WTC11 (cell line): ENCODE data around the gene ADAP1. TPM values are rescaled to one million over a fixed set of nuclear protein-coding genes. Genes with fewer than 3 reads are reported as not detected.

Experiments
- ATAC-seq: fragments of 200-7000 bp; cut with Tn5 transposase; 2 replicates; pipeline ENCODE4 v1.10.0; 2021; ENCODE audit warnings: mild to moderate bottlenecking, moderate library complexity
- CTCF ChIA-PET: fragments of 300-600 bp; sonication (Branson Sonifier 250); formaldehyde crosslinking; loops from one replicate; lab custom pipeline; 2021; ENCODE audit warnings: antibody characterized with exemption; lab: Charles Lee
- POLR2A ChIA-PET: fragments of 350-600 bp; sonication (Branson Sonifier 250); formaldehyde crosslinking; loops from one replicate; lab custom pipeline; 2021; ENCODE audit warnings: antibody characterized with exemption; lab: Charles Lee
- DNase-seq: peaks from one replicate; pipeline ENCODE4 v3.0.0; 2021; ENCODE audit warnings: low spot score
- H3K27ac Mint-ChIP-seq: 2 replicates; pipeline ENCODE4 v1.8.0; 2021; ENCODE audit warnings: mixed read lengths
- H3K27me3 Mint-ChIP-seq: 2 replicates; pipeline ENCODE4 v1.8.0; 2021; ENCODE audit warnings: low read depth, mild to moderate bottlenecking, moderate library complexity, mixed read lengths
- H3K36me3 Mint-ChIP-seq: 2 replicates; pipeline ENCODE4 v1.8.0; 2021; ENCODE audit warnings: mixed read lengths
- H3K4me1 Mint-ChIP-seq: 2 replicates; pipeline ENCODE4 v1.8.0; 2022; ENCODE audit warnings: mixed read lengths
- H3K4me3 Mint-ChIP-seq: 2 replicates; pipeline ENCODE4 v1.8.0; 2021; ENCODE audit warnings: mild to moderate bottlenecking, moderate library complexity, mixed read lengths
- H3K9me3 Mint-ChIP-seq: 2 replicates; pipeline ENCODE4 v1.8.0; 2021; ENCODE audit warnings: mixed read lengths
- AFF4 ChIP-seq: sonication (generic); formaldehyde crosslinking; IDR thresholded peaks from 2 replicates; pipeline ENCODE4 v1.8.1; 2023; ENCODE audit warnings: mild to moderate bottlenecking, missing genetic modification reagents, borderline replicate concordance
- ERG ChIP-seq: fragments of 250-450 bp; sonication (Bioruptor Pico); IDR thresholded peaks from 2 replicates; pipeline ENCODE4 v1.8.0; 2021; ENCODE audit warnings: mild to moderate bottlenecking
- ESRRA ChIP-seq: sonication (generic); formaldehyde crosslinking; IDR thresholded peaks from 2 replicates; pipeline ENCODE4 v1.8.1; 2022; ENCODE audit warnings: mild to moderate bottlenecking, missing genetic modification reagents, borderline replicate concordance
- FOXK1 ChIP-seq: sonication (generic); formaldehyde crosslinking; IDR thresholded peaks from 2 replicates; pipeline ENCODE4 v1.8.0; 2022; ENCODE audit warnings: mild to moderate bottlenecking, moderate library complexity, missing genetic modification reagents
- GABPB1 ChIP-seq: sonication (generic); formaldehyde crosslinking; IDR thresholded peaks from 2 replicates; pipeline ENCODE4 v1.8.1; 2023; ENCODE audit warnings: mild to moderate bottlenecking, missing genetic modification reagents
- IRF1 ChIP-seq: sonication (generic); formaldehyde crosslinking; IDR thresholded peaks from 2 replicates; pipeline ENCODE4 v1.8.0; 2023; ENCODE audit warnings: missing genetic modification reagents
- JAZF1 ChIP-seq: fragments of 250-450 bp; sonication (Bioruptor Pico); IDR thresholded peaks from 2 replicates; pipeline ENCODE4 v1.9.0; 2021; ENCODE audit warnings: moderate library complexity, mild to moderate bottlenecking, inconsistent platforms
- OVOL2 ChIP-seq: fragments of 250-450 bp; sonication (Bioruptor Pico); IDR thresholded peaks from 2 replicates; pipeline ENCODE4 v1.9.0; 2021; ENCODE audit warnings: mild to moderate bottlenecking, borderline replicate concordance
- PRDM15 ChIP-seq: sonication (generic); formaldehyde crosslinking; IDR thresholded peaks from 2 replicates; pipeline ENCODE4 v1.8.0; 2022; ENCODE audit warnings: missing genetic modification reagents
- RELA ChIP-seq: sonication (generic); formaldehyde crosslinking; IDR thresholded peaks from 2 replicates; pipeline ENCODE4 v1.8.1; 2022; ENCODE audit warnings: missing genetic modification reagents, mild to moderate bottlenecking, borderline replicate concordance
- SMAD3 ChIP-seq: sonication (generic); formaldehyde crosslinking; IDR thresholded peaks from 2 replicates; pipeline ENCODE4 v1.8.0; 2022; ENCODE audit warnings: missing genetic modification reagents, mild to moderate bottlenecking, borderline replicate concordance
- SP1 ChIP-seq: sonication (generic); formaldehyde crosslinking; conservative IDR thresholded peaks from 2 replicates; pipeline ENCODE4 v1.8.1; 2022; ENCODE audit warnings: missing genetic modification reagents
- TEAD1 ChIP-seq: sonication (generic); formaldehyde crosslinking; IDR thresholded peaks from 2 replicates; pipeline ENCODE4 v1.8.0; 2022; ENCODE audit warnings: mild to moderate bottlenecking, missing genetic modification reagents
- TEAD4 ChIP-seq: sonication (generic); formaldehyde crosslinking; IDR thresholded peaks from 2 replicates; pipeline ENCODE4 v1.8.0; 2022; ENCODE audit warnings: mild to moderate bottlenecking, missing genetic modification reagents
- ZBTB21 ChIP-seq: sonication (generic); formaldehyde crosslinking; IDR thresholded peaks from 2 replicates; pipeline ENCODE4 v1.8.1; 2023; ENCODE audit warnings: mild to moderate bottlenecking, missing genetic modification reagents, borderline replicate concordance
- ZNF121 ChIP-seq: sonication (generic); formaldehyde crosslinking; IDR thresholded peaks from 2 replicates; pipeline ENCODE4 v1.8.0; 2023; ENCODE audit warnings: missing genetic modification reagents
- ZNF423 ChIP-seq: fragments of 250-450 bp; sonication (Bioruptor Pico); IDR thresholded peaks from 2 replicates; pipeline ENCODE4 v2.1.2; 2022; ENCODE audit warnings: mild to moderate bottlenecking, moderate library complexity
- ZSCAN18 ChIP-seq: fragments of 250-450 bp; sonication (Bioruptor Pico); IDR thresholded peaks from 2 replicates; pipeline ENCODE4 v2.1.2; 2022; ENCODE audit warnings: mild to moderate bottlenecking, moderate library complexity
- total RNA-seq: library from RNA; stranded (reverse); gene quantifications from 3 replicates; pipeline ENCODE4 v1.2.3, GENCODE V29; 2021

The ADAP1 gene
- total RNA-seq, 1 experiment from 2014 or later, result 4.3 TPM

GRCh38 chr7:953547-954327, 743 bp downstream of the ADAP1 start (continued):
- TF ChIP-seq TEAD4 (CRISPR knock-in tag), result no peak
- TF ChIP-seq, all 79 proteins: peak for 5

- Mint-ChIP-seq H3K27me3 (peaks cover 24% of the 10 kb centered on the region), H3K27ac (no peak overlapping the region), H3K36me3 (no peaks in the 10 kb centered on the region), H3K4me3 (no peak overlapping the region; the same call in none of the 2 replicates), H3K4me1 (peaks cover 10% of the 10 kb centered on the region), H3K9me3 (no peaks in the 10 kb centered on the region)
- ATAC-seq (no peak), DNase-seq (no peak)
- TF ChIP-seq ZBTB21 (CRISPR knock-in tag), result no peak
- TF ChIP-seq SMAD3 (CRISPR knock-in tag), result no peak
- TF ChIP-seq RELA (CRISPR knock-in tag), result no peak
- no peak for TF ChIP-seq JAZF1 (CRISPR knock-in tag)
- TF ChIP-seq IRF1 (CRISPR knock-in tag), result no peak
- TF ChIP-seq TEAD4 (CRISPR knock-in tag), result no peak
- TF ChIP-seq ZNF121, result no peak
- TF ChIP-seq ZSCAN18 (CRISPR knock-in tag), result no peak
- TF ChIP-seq AFF4 (CRISPR knock-in tag), result no peak
- TF ChIP-seq GABPB1 (CRISPR knock-in tag), result no peak
- TF ChIP-seq ZNF423 (CRISPR knock-in tag), result no peak
- no peak for TF ChIP-seq ESRRA (CRISPR knock-in tag)
- no peak for TF ChIP-seq PRDM15 (CRISPR knock-in tag)
- no peak for TF ChIP-seq OVOL2 (CRISPR knock-in tag)
- no peak for TF ChIP-seq ERG (CRISPR knock-in tag)
- TF ChIP-seq SP1 (CRISPR knock-in tag), result no peak
- TF ChIP-seq TEAD1 (CRISPR knock-in tag), result no peak
- TF ChIP-seq FOXK1 (CRISPR knock-in tag), result no peak
- ChIA-PET CTCF (interaction anchor here (0.8 to 1.4 kb wide), 3 partner anchors 40 to 113 kb away, joined by 3 to 5 read pairs (median 4); no protein-coding TSS in a partner anchor), POLR2A (no interaction called here)
Measured at GRCh38 chr7:952548-953441, 1.7 kb downstream of the ADAP1 start.
